ENCODE results near the gene GDF7. TPM values are rescaled to one million over a fixed set of nuclear protein-coding genes. Genes with fewer than 3 reads are reported as not detected.

Gene GDF7
- total RNA-seq, 1 experiment from 2014 or later: 0.04 TPM

DNA sequence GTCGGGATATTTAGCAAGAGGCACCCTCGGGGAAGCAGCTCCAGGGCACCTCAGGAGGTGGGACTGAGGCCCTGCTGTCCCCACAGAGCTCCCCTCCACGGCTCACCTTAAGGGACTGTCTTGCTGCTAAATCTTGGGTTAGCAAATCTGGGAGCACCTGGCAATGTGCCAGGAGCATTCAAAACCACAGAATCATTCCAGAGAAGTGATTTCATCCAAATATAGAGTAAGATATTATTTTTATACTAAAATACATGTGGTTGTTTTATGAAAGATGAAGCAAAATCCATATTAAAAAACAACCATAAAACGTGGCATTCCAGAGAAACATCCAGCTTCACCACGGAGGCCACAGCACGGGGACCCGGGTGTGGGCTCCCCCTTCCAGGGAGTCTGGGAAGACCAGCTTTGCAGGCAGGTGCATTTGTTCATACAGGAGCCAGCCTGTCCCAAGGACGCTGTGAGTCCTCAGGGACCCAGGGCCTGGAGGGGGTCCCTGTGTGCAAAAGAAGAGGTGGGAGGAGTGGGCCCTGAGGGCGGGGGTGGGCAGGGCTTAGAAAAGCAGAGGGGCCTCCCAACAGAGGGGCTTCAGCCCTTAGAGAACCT lies 32.3 kb upstream of the GDF7 start:
- no peak for DNase-seq
- H2BK120ac ChIP-seq (ENCODE audit: low read depth, low read length, poor library complexity, severe bottlenecking): no peak overlapping the region
- no peaks in the 10 kb centered on the region for H3K27me3 ChIP-seq (ENCODE audit: insufficient read depth, low read length)
- no peak overlapping the region for H4K5ac ChIP-seq (ENCODE audit: insufficient read length, low read depth, low read length)
- no peak overlapping the region for H3K9ac ChIP-seq (ENCODE audit: extremely low read depth, insufficient read length, low read length)
- H4K20me1 ChIP-seq (ENCODE audit: control insufficient read depth, insufficient read depth, insufficient read length): no peaks in the 10 kb centered on the region
- no peak overlapping the region for H3K4ac ChIP-seq (ENCODE audit: low read depth, low read length)
- H3K23ac ChIP-seq (ENCODE audit: insufficient read length, low read depth, low read length): no peak overlapping the region
- H3K4me1 Mint-ChIP-seq: peaks cover 27 to 31% of the 10 kb centered on the region in 2 experiments
- H3K36me3 Mint-ChIP-seq (ENCODE audit: insufficient read depth in 1 of 3, low read depth in 3 of 3): peaks cover 0 to 4% (median 0%) of the 10 kb centered on the region in 3 experiments; a peak in 3 of 7 replicates
- H3K9me3 ChIP-seq (ENCODE audit: control insufficient read depth, low read depth, low read length): no peaks in the 10 kb centered on the region
- H3K4me1 ChIP-seq (ENCODE audit: insufficient read depth, low read length): no peaks in the 10 kb centered on the region; the same call in 1 of the 2 replicates
- H4K91ac ChIP-seq (ENCODE audit: insufficient read length, low read depth, low read length): no peak overlapping the region
- no peaks in the 10 kb centered on the region for H3K79me2 ChIP-seq (ENCODE audit: insufficient read depth, low read length)
- no peak overlapping the region for H2BK20ac ChIP-seq (ENCODE audit: low read depth, low read length, poor library complexity, severe bottlenecking)
- no peak overlapping the region for H3K4me2 ChIP-seq (ENCODE audit: insufficient read depth, insufficient read length, low read length)
- H2AFZ ChIP-seq (ENCODE audit: low read length): no peak overlapping the region
- H3K27me3 Mint-ChIP-seq (ENCODE audit: low read depth): no peaks in the 10 kb centered on the region
- no peaks in the 10 kb centered on the region for H3K79me1 ChIP-seq (ENCODE audit: insufficient read depth, low read depth, low read length, poor library complexity, severe bottlenecking)
- H3K18ac ChIP-seq (ENCODE audit: insufficient read length, low read depth, low read length): no peak overlapping the region
- H3K56ac ChIP-seq (ENCODE audit: insufficient read length, low read depth, low read length): no peak overlapping the region
- H3K27ac ChIP-seq (ENCODE audit: insufficient read length, low read depth, low read length): no peak overlapping the region
- H2BK12ac ChIP-seq (ENCODE audit: insufficient read length, low read depth, low read length): no peak overlapping the region
- no peak overlapping the region for H3K14ac ChIP-seq (ENCODE audit: insufficient read depth, low read length)
- no peak overlapping the region for H3K4me3 Mint-ChIP-seq
- no peak overlapping the region for H4K8ac ChIP-seq (replicated peaks; ENCODE audit: insufficient read length, low read depth, low read length)
- no peak overlapping the region for H3T11ph ChIP-seq (ENCODE audit: low read length)
- H3K23me2 ChIP-seq (ENCODE audit: insufficient read length, low read depth, low read length, poor library complexity, severe bottlenecking): no peaks in the 10 kb centered on the region
- no peaks in the 10 kb centered on the region for H3K9me3 Mint-ChIP-seq
- no peak overlapping the region for H2BK5ac ChIP-seq (ENCODE audit: insufficient read length, low read length)
- TF ChIP-seq, protein P1, sequence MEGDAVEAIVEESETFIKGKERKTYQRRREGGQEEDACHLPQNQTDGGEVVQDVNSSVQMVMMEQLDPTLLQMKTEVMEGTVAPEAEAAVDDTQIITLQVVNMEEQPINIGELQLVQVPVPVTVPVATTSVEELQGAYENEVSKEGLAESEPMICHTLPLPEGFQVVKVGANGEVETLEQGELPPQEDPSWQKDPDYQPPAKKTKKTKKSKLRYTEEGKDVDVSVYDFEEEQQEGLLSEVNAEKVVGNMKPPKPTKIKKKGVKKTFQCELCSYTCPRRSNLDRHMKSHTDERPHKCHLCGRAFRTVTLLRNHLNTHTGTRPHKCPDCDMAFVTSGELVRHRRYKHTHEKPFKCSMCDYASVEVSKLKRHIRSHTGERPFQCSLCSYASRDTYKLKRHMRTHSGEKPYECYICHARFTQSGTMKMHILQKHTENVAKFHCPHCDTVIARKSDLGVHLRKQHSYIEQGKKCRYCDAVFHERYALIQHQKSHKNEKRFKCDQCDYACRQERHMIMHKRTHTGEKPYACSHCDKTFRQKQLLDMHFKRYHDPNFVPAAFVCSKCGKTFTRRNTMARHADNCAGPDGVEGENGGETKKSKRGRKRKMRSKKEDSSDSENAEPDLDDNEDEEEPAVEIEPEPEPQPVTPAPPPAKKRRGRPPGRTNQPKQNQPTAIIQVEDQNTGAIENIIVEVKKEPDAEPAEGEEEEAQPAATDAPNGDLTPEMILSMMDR (conservative IDR thresholded peaks at IDR 0.05): no peak
- H2AK5ac ChIP-seq (ENCODE audit: insufficient read length, low read length): no peak overlapping the region
- H2BK15ac ChIP-seq (ENCODE audit: low read depth, low read length): no peak overlapping the region
- no CpG with 5 or more reads among the region's 9 CpGs for WGBS (ENCODE audit: extremely low coverage, insufficient read length, low lambda C conversion rate)
- H3K27ac Mint-ChIP-seq: no peak overlapping the region

Data from H9 (cell line).